HepG2 (cell line): Measurements from ENCODE around the gene PRMT2. TPM values are rescaled to one million over a fixed set of nuclear protein-coding genes. Genes with fewer than 3 reads are reported as not detected.

Source experiments
- FOXA1 ChIP-seq, 2 experiments: fragments of 450-650 bp in 1 of 2; sonication (generic) in 1 of 2; formaldehyde crosslinking in 1 of 2; IDR thresholded peaks; 2 replicates each; pipeline versions ENCODE4 v1.4.0 to v1.6.1; 2016 to 2020; ENCODE audit warnings: missing genetic modification reagents in 1 of 2
- GABPB1 ChIP-seq: IDR thresholded peaks from 2 replicates; pipeline ENCODE4 v1.6.1; 2016; ENCODE audit warnings: mild to moderate bottlenecking, missing genetic modification reagents, moderate library complexity, missing compliant biosample characterization
- GTF2F1 ChIP-seq: fragments of 150-350 bp; IDR thresholded peaks from 2 replicates; pipeline ENCODE4 v1.6.1; 2014; ENCODE audit warnings: low read length
- MAZ ChIP-seq, 2 experiments: sonication (generic) in 1 of 2; formaldehyde crosslinking in 1 of 2; IDR thresholded peaks; 2 replicates each; pipeline versions ENCODE4 v1.5.0 to v1.6.1; 2012 to 2020; ENCODE audit warnings: low read depth in 2 of 2, mild to moderate bottlenecking in 2 of 2, borderline replicate concordance in 1 of 2, improper control_type of control experiment in 1 of 2, low read length in 1 of 2, missing genetic modification reagents in 1 of 2, moderate library complexity in 1 of 2
- NFE2L1 ChIP-seq: sonication (generic); formaldehyde crosslinking; IDR thresholded peaks from 2 replicates; pipeline ENCODE4 v1.4.0; 2020; ENCODE audit warnings: missing genetic modification reagents, mild to moderate bottlenecking, borderline replicate concordance
- PRMT3 ChIP-seq: sonication (generic); formaldehyde crosslinking; IDR thresholded peaks from 2 replicates; pipeline ENCODE4 v1.8.1; 2022; ENCODE audit warnings: low read depth, mild to moderate bottlenecking, moderate library complexity, missing genetic modification reagents, borderline replicate concordance
- REXO4 ChIP-seq: sonication (generic); formaldehyde crosslinking; IDR thresholded peaks from 2 replicates; pipeline ENCODE4 v1.8.0; 2022; ENCODE audit warnings: missing genetic modification reagents, mild to moderate bottlenecking, borderline replicate concordance
- RFX3 ChIP-seq: IDR thresholded peaks from 2 replicates; pipeline ENCODE4 v1.6.1; 2016; ENCODE audit warnings: missing biosample characterization, missing genetic modification reagents
- RXRB ChIP-seq: IDR thresholded peaks from 2 replicates; pipeline ENCODE4 v1.6.1; 2016; ENCODE audit warnings: borderline replicate concordance, missing genetic modification reagents, missing compliant biosample characterization
- SRY ChIP-seq: sonication (generic); formaldehyde crosslinking; IDR thresholded peaks from 2 replicates; pipeline ENCODE4 v1.8.0; 2022; ENCODE audit warnings: mild to moderate bottlenecking, missing genetic modification reagents
- YY1 ChIP-seq: IDR thresholded peaks from 2 replicates; pipeline ENCODE4 v1.6.1; 2011; ENCODE audit warnings: low read length, low read depth, moderate library complexity, mild to moderate bottlenecking; ENCODE audit not compliant: insufficient read depth, insufficient replicate concordance
- ZMYM4 ChIP-seq: sonication (generic); formaldehyde crosslinking; IDR thresholded peaks from 2 replicates; pipeline ENCODE4 v1.8.1; 2023; ENCODE audit warnings: mild to moderate bottlenecking, missing genetic modification reagents
- ZNF563 ChIP-seq: sonication (generic); formaldehyde crosslinking; IDR thresholded peaks from 2 replicates; pipeline ENCODE4 v1.8.0; 2022; ENCODE audit warnings: mild to moderate bottlenecking, moderate library complexity, missing genetic modification reagents
- ZSCAN22 ChIP-seq: sonication (generic); formaldehyde crosslinking; IDR thresholded peaks from 2 replicates; pipeline ENCODE4 v1.4.0; 2020; ENCODE audit warnings: mild to moderate bottlenecking, missing genetic modification reagents
- polyA plus RNA-seq, 8 experiments: library from polyadenylated mRNA; depleted of rRNA in 3 of 8; stranded (reverse) in 7 of 8; unstranded in 1 of 8; fragments of >200 nt; fragmentation: Illumina TruSeq in 4 of 8; extraction: Trizol in 4 of 8; gene quantifications; 2 replicates each; pipeline versions ENCODE4 v1.2.1 to v1.2.3, GENCODE V29; 2011 to 2016; ENCODE audit warnings: low read depth in 4 of 8, missing spikeins in 1 of 8, mixed read lengths in 1 of 8; ENCODE audit not compliant: insufficient read depth in 1 of 8
- total RNA-seq, 5 experiments: library from RNA; depleted of rRNA; stranded (reverse); fragments of >200 nt; fragmentation: Illumina TruSeq; extraction: Trizol; gene quantifications; 2 replicates each; pipeline ENCODE4 v1.2.3, GENCODE V29; 2016; ENCODE audit warnings: low read depth in 1 of 5
- TF ChIP-seq, protein P1 (sequence below): IDR thresholded peaks from 2 replicates; pipeline ENCODE4 v1.4.0; 2020; ENCODE audit warnings: mild to moderate bottlenecking, missing genetic modification reagents
- TF ChIP-seq, protein P2 (sequence below): sonication (generic); formaldehyde crosslinking; IDR thresholded peaks from 2 replicates; pipeline ENCODE4 v1.4.0; 2020; ENCODE audit warnings: missing genetic modification reagents, borderline replicate concordance
- TF ChIP-seq, protein P3 (sequence below): sonication (generic); formaldehyde crosslinking; IDR thresholded peaks from 2 replicates; pipeline ENCODE4 v1.4.0; 2020; ENCODE audit warnings: missing genetic modification reagents
- TF ChIP-seq, protein P4 (sequence below): sonication (generic); formaldehyde crosslinking; IDR thresholded peaks from 2 replicates; pipeline ENCODE4 v1.8.0; 2022; ENCODE audit warnings: mild to moderate bottlenecking, missing genetic modification reagents; ENCODE audit not compliant: insufficient replicate concordance

The PRMT2 gene
- total and polyA plus RNA-seq, 2 of the 13 experiments (the other 11 are each of a cell fraction or from before 2014, with no cell fraction given), result 54.4 to 78.8 TPM

- TF ChIP-seq ZNF563 (CRISPR knock-in tag), result no peak
- TF ChIP-seq ZSCAN22 (CRISPR knock-in tag), result no peak
- peak; percentile 25; the same call in 1 of the 2 replicates for TF ChIP-seq GABPB1 (CRISPR knock-in tag)
- TF ChIP-seq GTF2F1, result no peak
- no peak for TF ChIP-seq REXO4
- TF ChIP-seq YY1, result no peak
- TF ChIP-seq, protein P1, sequence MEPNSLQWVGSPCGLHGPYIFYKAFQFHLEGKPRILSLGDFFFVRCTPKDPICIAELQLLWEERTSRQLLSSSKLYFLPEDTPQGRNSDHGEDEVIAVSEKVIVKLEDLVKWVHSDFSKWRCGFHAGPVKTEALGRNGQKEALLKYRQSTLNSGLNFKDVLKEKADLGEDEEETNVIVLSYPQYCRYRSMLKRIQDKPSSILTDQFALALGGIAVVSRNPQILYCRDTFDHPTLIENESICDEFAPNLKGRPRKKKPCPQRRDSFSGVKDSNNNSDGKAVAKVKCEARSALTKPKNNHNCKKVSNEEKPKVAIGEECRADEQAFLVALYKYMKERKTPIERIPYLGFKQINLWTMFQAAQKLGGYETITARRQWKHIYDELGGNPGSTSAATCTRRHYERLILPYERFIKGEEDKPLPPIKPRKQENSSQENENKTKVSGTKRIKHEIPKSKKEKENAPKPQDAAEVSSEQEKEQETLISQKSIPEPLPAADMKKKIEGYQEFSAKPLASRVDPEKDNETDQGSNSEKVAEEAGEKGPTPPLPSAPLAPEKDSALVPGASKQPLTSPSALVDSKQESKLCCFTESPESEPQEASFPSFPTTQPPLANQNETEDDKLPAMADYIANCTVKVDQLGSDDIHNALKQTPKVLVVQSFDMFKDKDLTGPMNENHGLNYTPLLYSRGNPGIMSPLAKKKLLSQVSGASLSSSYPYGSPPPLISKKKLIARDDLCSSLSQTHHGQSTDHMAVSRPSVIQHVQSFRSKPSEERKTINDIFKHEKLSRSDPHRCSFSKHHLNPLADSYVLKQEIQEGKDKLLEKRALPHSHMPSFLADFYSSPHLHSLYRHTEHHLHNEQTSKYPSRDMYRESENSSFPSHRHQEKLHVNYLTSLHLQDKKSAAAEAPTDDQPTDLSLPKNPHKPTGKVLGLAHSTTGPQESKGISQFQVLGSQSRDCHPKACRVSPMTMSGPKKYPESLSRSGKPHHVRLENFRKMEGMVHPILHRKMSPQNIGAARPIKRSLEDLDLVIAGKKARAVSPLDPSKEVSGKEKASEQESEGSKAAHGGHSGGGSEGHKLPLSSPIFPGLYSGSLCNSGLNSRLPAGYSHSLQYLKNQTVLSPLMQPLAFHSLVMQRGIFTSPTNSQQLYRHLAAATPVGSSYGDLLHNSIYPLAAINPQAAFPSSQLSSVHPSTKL (CRISPR knock-in tag), result peak; percentile 74
- peak; percentile 77 for TF ChIP-seq RFX3 (CRISPR knock-in tag)
- no peak for TF ChIP-seq PRMT3 (CRISPR knock-in tag)
- TF ChIP-seq NFE2L1 (CRISPR knock-in tag), result no peak
- TF ChIP-seq MAZ (IDR thresholded peaks at IDR 0.05; ENCODE audit: borderline replicate concordance, low read depth, low read length), result peak; percentile 37; the same call in 1 of the 2 replicates
- TF ChIP-seq MAZ (CRISPR knock-in tag; IDR thresholded peaks at IDR 0.05; ENCODE audit: low read depth), result no peak
- TF ChIP-seq, protein P2, sequence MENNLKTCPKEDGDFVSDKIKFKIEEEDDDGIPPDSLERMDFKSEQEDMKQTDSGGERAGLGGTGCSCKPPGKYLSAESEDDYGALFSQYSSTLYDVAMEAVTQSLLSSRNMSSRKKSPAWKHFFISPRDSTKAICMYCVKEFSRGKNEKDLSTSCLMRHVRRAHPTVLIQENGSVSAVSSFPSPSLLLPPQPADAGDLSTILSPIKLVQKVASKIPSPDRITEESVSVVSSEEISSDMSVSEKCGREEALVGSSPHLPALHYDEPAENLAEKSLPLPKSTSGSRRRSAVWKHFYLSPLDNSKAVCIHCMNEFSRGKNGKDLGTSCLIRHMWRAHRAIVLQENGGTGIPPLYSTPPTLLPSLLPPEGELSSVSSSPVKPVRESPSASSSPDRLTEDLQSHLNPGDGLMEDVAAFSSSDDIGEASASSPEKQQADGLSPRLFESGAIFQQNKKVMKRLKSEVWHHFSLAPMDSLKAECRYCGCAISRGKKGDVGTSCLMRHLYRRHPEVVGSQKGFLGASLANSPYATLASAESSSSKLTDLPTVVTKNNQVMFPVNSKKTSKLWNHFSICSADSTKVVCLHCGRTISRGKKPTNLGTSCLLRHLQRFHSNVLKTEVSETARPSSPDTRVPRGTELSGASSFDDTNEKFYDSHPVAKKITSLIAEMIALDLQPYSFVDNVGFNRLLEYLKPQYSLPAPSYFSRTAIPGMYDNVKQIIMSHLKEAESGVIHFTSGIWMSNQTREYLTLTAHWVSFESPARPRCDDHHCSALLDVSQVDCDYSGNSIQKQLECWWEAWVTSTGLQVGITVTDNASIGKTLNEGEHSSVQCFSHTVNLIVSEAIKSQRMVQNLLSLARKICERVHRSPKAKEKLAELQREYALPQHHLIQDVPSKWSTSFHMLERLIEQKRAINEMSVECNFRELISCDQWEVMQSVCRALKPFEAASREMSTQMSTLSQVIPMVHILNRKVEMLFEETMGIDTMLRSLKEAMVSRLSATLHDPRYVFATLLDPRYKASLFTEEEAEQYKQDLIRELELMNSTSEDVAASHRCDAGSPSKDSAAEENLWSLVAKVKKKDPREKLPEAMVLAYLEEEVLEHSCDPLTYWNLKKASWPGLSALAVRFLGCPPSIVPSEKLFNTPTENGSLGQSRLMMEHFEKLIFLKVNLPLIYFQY (CRISPR knock-in tag), result peak; percentile 86; the same call in 1 of the 2 replicates
- TF ChIP-seq, protein P3, sequence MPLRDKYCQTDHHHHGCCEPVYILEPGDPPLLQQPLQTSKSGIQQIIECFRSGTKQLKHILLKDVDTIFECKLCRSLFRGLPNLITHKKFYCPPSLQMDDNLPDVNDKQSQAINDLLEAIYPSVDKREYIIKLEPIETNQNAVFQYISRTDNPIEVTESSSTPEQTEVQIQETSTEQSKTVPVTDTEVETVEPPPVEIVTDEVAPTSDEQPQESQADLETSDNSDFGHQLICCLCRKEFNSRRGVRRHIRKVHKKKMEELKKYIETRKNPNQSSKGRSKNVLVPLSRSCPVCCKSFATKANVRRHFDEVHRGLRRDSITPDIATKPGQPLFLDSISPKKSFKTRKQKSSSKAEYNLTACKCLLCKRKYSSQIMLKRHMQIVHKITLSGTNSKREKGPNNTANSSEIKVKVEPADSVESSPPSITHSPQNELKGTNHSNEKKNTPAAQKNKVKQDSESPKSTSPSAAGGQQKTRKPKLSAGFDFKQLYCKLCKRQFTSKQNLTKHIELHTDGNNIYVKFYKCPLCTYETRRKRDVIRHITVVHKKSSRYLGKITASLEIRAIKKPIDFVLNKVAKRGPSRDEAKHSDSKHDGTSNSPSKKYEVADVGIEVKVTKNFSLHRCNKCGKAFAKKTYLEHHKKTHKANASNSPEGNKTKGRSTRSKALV (CRISPR knock-in tag), result no peak
- 0 out of 2 replicates have a peak, but pooled peaks have one; percentile 11 for TF ChIP-seq ZMYM4 (CRISPR knock-in tag)
- TF ChIP-seq, protein P4, sequence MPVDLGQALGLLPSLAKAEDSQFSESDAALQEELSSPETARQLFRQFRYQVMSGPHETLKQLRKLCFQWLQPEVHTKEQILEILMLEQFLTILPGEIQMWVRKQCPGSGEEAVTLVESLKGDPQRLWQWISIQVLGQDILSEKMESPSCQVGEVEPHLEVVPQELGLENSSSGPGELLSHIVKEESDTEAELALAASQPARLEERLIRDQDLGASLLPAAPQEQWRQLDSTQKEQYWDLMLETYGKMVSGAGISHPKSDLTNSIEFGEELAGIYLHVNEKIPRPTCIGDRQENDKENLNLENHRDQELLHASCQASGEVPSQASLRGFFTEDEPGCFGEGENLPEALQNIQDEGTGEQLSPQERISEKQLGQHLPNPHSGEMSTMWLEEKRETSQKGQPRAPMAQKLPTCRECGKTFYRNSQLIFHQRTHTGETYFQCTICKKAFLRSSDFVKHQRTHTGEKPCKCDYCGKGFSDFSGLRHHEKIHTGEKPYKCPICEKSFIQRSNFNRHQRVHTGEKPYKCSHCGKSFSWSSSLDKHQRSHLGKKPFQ (CRISPR knock-in tag), result no peak
- no peak for TF ChIP-seq SRY (CRISPR knock-in tag)
- TF ChIP-seq FOXA1 (IDR thresholded peaks at IDR 0.05), result no peak
- TF ChIP-seq FOXA1 (CRISPR knock-in tag; IDR thresholded peaks at IDR 0.05), result peak; percentile 56; the same call in 1 of the 2 replicates
- peak; percentile 17; the same call in 1 of the 2 replicates for TF ChIP-seq RXRB (CRISPR knock-in tag)
These were observed 13.2 kb upstream of the PRMT2 start (continued) for GRCh38 chr21:46622226-46622625.
